Measurements from ENCODE around the gene RNF112. TPM values are rescaled to one million over a fixed set of nuclear protein-coding genes. Genes with fewer than 3 reads are reported as not detected.

Gene RNF112
- total RNA-seq, 1 experiment from 2014 or later: 4.9 TPM

GRCh38 chr17:19372011-19372370 lies 39.0 kb upstream of the RNF112 start:
- DNase-seq (ENCODE audit: low spot score) (no peak), ATAC-seq (no peak)
- POLR2A ChIA-PET: no interaction called here
- CTCF ChIA-PET: interaction anchor here (0.6 to 1.6 kb wide), 2 partner anchors 9 to 389 kb away, joined by 3 to 5 read pairs; partner anchors contain the start of gene B9D1
- Mint-ChIP-seq H3K36me3 (no peaks in the 10 kb centered on the region), H3K27ac (no peak overlapping the region), H3K4me1 (peaks cover 6% of the 10 kb centered on the region), H3K9me3 (no peaks in the 10 kb centered on the region), H3K27me3 (ENCODE audit: low read depth) (no peaks in the 10 kb centered on the region), H3K4me3 (no peak overlapping the region)
- TF ChIP-seq FOXK1 (CRISPR knock-in tag; IDR thresholded peaks at IDR 0.05): no peak
- no peak for TF ChIP-seq IRF2 (CRISPR knock-in tag; IDR thresholded peaks at IDR 0.05; ENCODE audit: borderline replicate concordance, low read depth)
- no peak for TF ChIP-seq ZNF263 (CRISPR knock-in tag; IDR thresholded peaks at IDR 0.05; ENCODE audit: low read depth)
- no peak for TF ChIP-seq ZSCAN18 (CRISPR knock-in tag; IDR thresholded peaks at IDR 0.05)
- TF ChIP-seq NFE2L1 (CRISPR knock-in tag; IDR thresholded peaks at IDR 0.05): no peak
- no peak for TF ChIP-seq ZNF121 (CRISPR knock-in tag; IDR thresholded peaks at IDR 0.05)
- no peak for TF ChIP-seq PRRX2 (CRISPR knock-in tag; IDR thresholded peaks at IDR 0.05)
- TF ChIP-seq ZNF671 (CRISPR knock-in tag; IDR thresholded peaks at IDR 0.05): no peak
- no peak for TF ChIP-seq FOXP1 (CRISPR knock-in tag; IDR thresholded peaks at IDR 0.05; ENCODE audit: borderline replicate concordance)
- no peak for TF ChIP-seq E2F1 (CRISPR knock-in tag; IDR thresholded peaks at IDR 0.05)
- no peak for TF ChIP-seq SMAD3 (CRISPR knock-in tag; IDR thresholded peaks at IDR 0.05; ENCODE audit: borderline replicate concordance)
- no peak for TF ChIP-seq E2F5 (CRISPR knock-in tag; IDR thresholded peaks at IDR 0.05)
- no peak for TF ChIP-seq MXD4 (CRISPR knock-in tag; IDR thresholded peaks at IDR 0.05; ENCODE audit: borderline replicate concordance)

- peaks cover 7% of the 10 kb centered on the region for H3K4me1 Mint-ChIP-seq
- POLR2A ChIA-PET: no interaction called here
- H3K27ac Mint-ChIP-seq: peak overlapping the region; percentile 14; the same call in 1 of the 2 replicates
- H3K9me3 Mint-ChIP-seq: no peaks in the 10 kb centered on the region
- CTCF ChIA-PET: interaction anchor here (0.6 to 1.6 kb wide), 2 partner anchors 10 to 389 kb away, joined by 3 to 5 read pairs; partner anchors contain the start of gene B9D1
- TF ChIP-seq JAZF1 (CRISPR knock-in tag; IDR thresholded peaks at IDR 0.05): no peak
- TF ChIP-seq ZNF317 (CRISPR knock-in tag; IDR thresholded peaks at IDR 0.05; ENCODE audit: borderline replicate concordance, low read depth): no peak
- TF ChIP-seq ATF1 (CRISPR knock-in tag; IDR thresholded peaks at IDR 0.05): no peak
- TF ChIP-seq NFATC4 (CRISPR knock-in tag; IDR thresholded peaks at IDR 0.05): no peak
- TF ChIP-seq E2F4 (CRISPR knock-in tag; IDR thresholded peaks at IDR 0.05; ENCODE audit: borderline replicate concordance, low read depth): no peak
- TF ChIP-seq FOXP1 (CRISPR knock-in tag; IDR thresholded peaks at IDR 0.05; ENCODE audit: borderline replicate concordance): no peak
- no peak for TF ChIP-seq ESRRA (CRISPR knock-in tag; IDR thresholded peaks at IDR 0.05; ENCODE audit: borderline replicate concordance)
- no peak for TF ChIP-seq MAX (CRISPR knock-in tag; IDR thresholded peaks at IDR 0.05)
- no peak for TF ChIP-seq CDX4 (CRISPR knock-in tag; IDR thresholded peaks at IDR 0.05; ENCODE audit: borderline replicate concordance)
- no peak for TF ChIP-seq MXD4 (CRISPR knock-in tag; IDR thresholded peaks at IDR 0.05; ENCODE audit: borderline replicate concordance)
- no peak for TF ChIP-seq ZBTB21 (CRISPR knock-in tag; IDR thresholded peaks at IDR 0.05; ENCODE audit: borderline replicate concordance)
- no peak for TF ChIP-seq ZMAT4 (CRISPR knock-in tag; IDR thresholded peaks at IDR 0.05)
- TF ChIP-seq MYBL2 (CRISPR knock-in tag; IDR thresholded peaks at IDR 0.05): no peak
- no peak overlapping the region for H3K4me3 Mint-ChIP-seq
- no peaks in the 10 kb centered on the region for H3K36me3 Mint-ChIP-seq
- H3K27me3 Mint-ChIP-seq (ENCODE audit: low read depth): no peaks in the 10 kb centered on the region
- ATAC-seq (no peak), DNase-seq (ENCODE audit: low spot score) (no peak)
These were observed 38.6 kb upstream of the RNF112 start for GRCh38 chr17:19372439-19372838.
